HEK293T (cell line): ENCODE data around the gene TMPRSS6.

Experiments used
- NFRKB ChIP-seq: fragments of 450-650 bp; IDR thresholded peaks from 2 replicates; pipeline ENCODE4 v1.6.1; 2016; ENCODE audit warnings: mild to moderate bottlenecking, moderate library complexity
- SP1 ChIP-seq: fragments of 450-650 bp; IDR thresholded peaks from 2 replicates; pipeline ENCODE4 v1.6.1; 2017
- ZNF384 ChIP-seq: fragments of 450-650 bp; IDR thresholded peaks from 2 replicates; pipeline ENCODE4 v1.6.1; 2016

DNA sequence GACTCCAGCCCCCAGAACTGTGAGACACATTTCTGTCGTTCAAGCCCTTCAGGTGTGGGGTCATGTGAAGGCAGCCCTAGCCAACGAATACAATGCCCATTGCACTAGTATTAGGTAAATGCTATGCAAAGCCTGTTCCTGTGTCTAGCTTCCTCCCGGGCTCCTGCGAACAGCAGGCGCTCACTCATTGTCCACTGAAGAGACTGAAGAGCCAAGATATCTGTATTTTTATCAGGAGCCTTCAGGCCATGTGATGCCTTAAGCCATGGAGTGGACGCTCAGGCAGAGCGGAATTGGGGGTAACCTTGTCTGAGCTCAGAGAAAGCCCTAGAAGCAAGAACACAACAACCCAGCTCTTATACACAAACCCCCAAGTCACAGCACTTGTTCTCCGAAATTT lies 4.2 kb upstream of the TMPRSS6 start:
- TF ChIP-seq SP1 (no peak), NFRKB (no peak), ZNF384 (no peak)
